ENCODE measurements around the gene NEDD4L.

DNA sequence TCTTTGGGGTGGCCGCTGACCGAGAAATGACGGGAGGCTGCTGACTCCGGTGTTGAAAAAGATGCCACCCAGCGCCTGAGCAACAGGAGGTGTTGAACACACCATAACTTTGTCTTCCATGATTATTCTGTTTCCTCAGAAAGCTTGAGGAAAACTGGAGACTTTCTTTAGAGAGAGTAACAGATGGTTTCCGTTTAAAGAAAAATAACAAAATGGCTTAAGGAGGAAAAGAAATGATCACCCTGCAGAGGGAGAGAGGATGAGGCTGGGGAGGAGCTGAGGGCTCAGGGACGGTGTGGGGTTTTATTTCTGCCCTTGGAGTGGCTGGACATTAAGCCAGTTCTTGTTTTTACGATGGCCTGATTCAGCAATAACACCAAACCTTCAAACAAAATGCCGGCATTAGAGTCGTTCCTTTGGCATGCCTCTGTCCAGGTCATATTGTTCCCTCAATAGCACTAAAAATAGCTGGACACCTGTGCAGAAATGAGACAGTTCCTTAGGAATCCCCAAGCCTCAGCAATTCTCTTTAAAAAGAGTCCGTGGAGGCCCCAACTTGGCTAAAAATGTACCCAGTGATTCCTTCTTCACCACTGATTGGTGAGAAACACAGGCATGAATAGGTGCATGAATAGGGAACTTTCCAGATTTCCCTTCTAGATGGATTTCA lies 402.5 kb downstream of the NEDD4L start:
- TF ChIP-seq ZNF384 (IDR thresholded peaks at IDR 0.05): no peak
- no peak for TF ChIP-seq HDGF (IDR thresholded peaks at IDR 0.05; ENCODE audit: borderline replicate concordance)
- TF ChIP-seq SP1 (IDR thresholded peaks at IDR 0.05): no peak
- TF ChIP-seq FOXM1 (IDR thresholded peaks at IDR 0.05; ENCODE audit: borderline replicate concordance): no peak
- no peak for TF ChIP-seq L3MBTL2 (conservative IDR thresholded peaks at IDR 0.05)
